ENCODE data around the gene ZNHIT6. TPM values are rescaled to one million over a fixed set of nuclear protein-coding genes. Genes with fewer than 3 reads are reported as not detected.
"Not testable (repeated sequence)": the region's sequence is repeated elsewhere in the genome, so short reads cannot be mapped to it uniquely, and the experiment has no call there.

ZNHIT6 gene
- 10 to 100 TPM; 19.8 to 19.9 TPM for total RNA-seq

- intact Hi-C loops (cut with micrococcal nuclease), result loop anchor here (1.0 to 10.0 kb wide), 11 partner anchors 131 to 1403 kb away; partner anchors contain the start of genes BCL10, C1orf52, HS2ST1 and SAMD13
- Mint-ChIP-seq H3K27me3 (ENCODE audit: low read depth) (no peaks in the 10 kb centered on the region), H3K4me3 (no peak within 1 kb of the TSS), H3K4me1 (ENCODE audit: low read depth) (peaks cover 21% of the 10 kb centered on the region), H3K36me3 (ENCODE audit: low read depth) (peaks cover 22% of the 10 kb centered on the region), H3K27ac (no peak within 1 kb of the TSS), H3K9me3 (no peaks in the 10 kb centered on the region)
- CTCF ChIA-PET, result interaction anchor here (0.6 to 1.3 kb wide), 4 partner anchors 9 to 765 kb away, joined by 3 to 7 read pairs (median 4); no protein-coding TSS in a partner anchor
- peak; percentile 93 for DNase-seq
Measured at GRCh38 chr1:85707990-85708828, at the start of gene ZNHIT6. TSS of gene ZNHIT6 (minus strand) at chr1:85708433. CDS start at chr1:85708284, 149 bp downstream.

DNA sequence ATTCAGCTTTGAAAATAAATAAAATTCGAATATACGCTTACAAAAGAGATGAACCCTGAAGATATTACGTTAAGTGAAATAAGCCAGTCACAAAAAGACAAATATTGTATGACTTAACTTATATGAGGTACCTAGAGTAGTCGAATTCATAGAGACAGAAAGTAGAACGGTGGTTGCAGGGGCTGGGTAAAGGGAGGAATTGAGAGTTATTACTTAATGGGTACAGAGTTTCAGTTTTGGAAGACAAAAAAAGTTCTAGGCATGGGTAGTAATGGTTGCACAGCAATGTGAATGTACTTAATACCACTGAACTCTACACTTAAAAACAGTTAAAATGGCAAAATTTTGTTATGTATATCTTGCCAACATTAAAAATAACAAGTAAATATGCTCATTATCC is 48.6 kb upstream of the ZNHIT6 start:
- no peak for DNase-seq
- peaks cover 4% of the 10 kb centered on the region for H3K9me3 Mint-ChIP-seq
- no peaks in the 10 kb centered on the region for H3K36me3 Mint-ChIP-seq (ENCODE audit: low read depth)
- no peaks in the 10 kb centered on the region for H3K4me1 Mint-ChIP-seq (ENCODE audit: low read depth)
- no peak overlapping the region for H3K4me3 Mint-ChIP-seq
- intact Hi-C loops (cut with micrococcal nuclease), result no loop called here
- H3K27ac Mint-ChIP-seq, result no peak overlapping the region
- CTCF ChIA-PET, result interaction anchor here (0.6 kb wide), 1 partner anchor 462 kb away, joined by 3 read pairs; no protein-coding TSS in a partner anchor
- no peaks in the 10 kb centered on the region for H3K27me3 Mint-ChIP-seq (ENCODE audit: low read depth)

DNA sequence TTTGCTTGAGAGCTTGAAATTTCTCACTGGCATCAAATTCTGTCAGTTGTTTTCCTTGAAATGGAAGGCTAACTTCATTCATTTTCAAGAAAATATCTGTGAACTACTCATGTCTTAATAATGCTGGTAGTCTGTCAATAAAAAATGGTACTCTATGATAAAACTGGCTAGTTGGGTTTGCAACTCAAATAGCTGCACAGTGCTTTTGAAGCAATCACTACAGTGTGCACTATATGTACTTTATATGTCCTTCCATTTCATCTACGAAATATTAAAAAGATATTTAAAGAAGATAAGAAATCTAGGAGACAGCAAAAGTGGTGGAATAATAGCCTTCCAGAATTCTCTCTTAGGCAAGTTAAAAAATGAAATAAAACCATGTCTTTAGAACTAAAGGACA is 39.9 kb upstream of the ZNHIT6 start:
- no peaks in the 10 kb centered on the region for H3K4me1 Mint-ChIP-seq (ENCODE audit: low read depth)
- DNase-seq, result no peak
- peaks cover 2% of the 10 kb centered on the region for H3K9me3 Mint-ChIP-seq
- H3K4me3 Mint-ChIP-seq, result no peak overlapping the region
- peaks cover 7% of the 10 kb centered on the region for H3K27me3 Mint-ChIP-seq (ENCODE audit: low read depth)
- H3K27ac Mint-ChIP-seq, result no peak overlapping the region
- CTCF ChIA-PET, result no interaction called here
- intact Hi-C loops (cut with micrococcal nuclease), result no loop called here
- no peaks in the 10 kb centered on the region for H3K36me3 Mint-ChIP-seq (ENCODE audit: low read depth)

DNA sequence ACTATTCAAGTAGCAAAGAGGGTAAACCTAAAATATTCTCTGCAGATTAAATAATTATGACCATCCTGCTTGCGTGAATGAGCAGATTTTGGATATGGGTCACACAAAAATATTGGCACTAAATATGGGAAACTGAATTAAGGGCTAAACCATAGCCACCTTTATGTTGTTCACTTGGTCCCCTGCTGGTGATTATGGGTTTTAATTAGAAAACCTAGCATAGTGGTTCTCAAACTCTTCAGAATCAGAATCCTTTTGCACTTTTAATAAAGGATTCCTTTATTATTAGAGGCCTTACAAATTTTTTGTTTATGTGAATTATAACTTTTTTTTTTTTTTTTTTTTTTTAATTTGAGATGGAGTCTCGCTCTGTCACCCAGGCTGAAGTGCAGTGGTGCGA is 38.5 kb upstream of the ZNHIT6 start:
- CTCF ChIA-PET, result interaction anchor here (0.6 kb wide), 1 partner anchor 139 kb away, joined by 4 read pairs; no protein-coding TSS in a partner anchor
- Mint-ChIP-seq H3K9me3 (peaks cover 2% of the 10 kb centered on the region), H3K4me3 (no peak overlapping the region), H3K27ac (no peak overlapping the region), H3K36me3 (ENCODE audit: low read depth) (no peaks in the 10 kb centered on the region), H3K4me1 (ENCODE audit: low read depth) (no peaks in the 10 kb centered on the region), H3K27me3 (ENCODE audit: low read depth) (peaks cover 14% of the 10 kb centered on the region)
- intact Hi-C loops (cut with micrococcal nuclease), result no loop called here
- DNase-seq, result no peak

DNA sequence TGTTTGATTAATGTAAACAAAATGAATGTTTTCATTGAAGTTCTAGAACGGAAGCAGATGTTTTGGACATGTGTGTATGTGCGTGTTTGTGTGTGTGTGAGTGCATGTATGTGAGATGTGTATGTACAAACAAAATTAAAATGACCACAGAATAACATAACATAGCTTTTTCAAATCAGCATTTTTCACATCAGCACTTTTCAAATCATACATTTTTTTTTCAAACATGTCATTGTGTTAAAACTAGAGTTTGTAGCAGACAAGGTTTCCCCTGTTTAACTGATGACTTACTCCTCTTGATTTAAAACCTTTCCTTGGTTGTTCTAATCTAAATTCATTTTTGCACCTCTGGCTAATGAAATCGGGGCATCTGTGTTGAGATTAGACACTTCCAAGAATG is 35.6 kb upstream of the ZNHIT6 start:
- H3K9me3 Mint-ChIP-seq, result peaks cover 2% of the 10 kb centered on the region
- H3K4me3 Mint-ChIP-seq, result no peak overlapping the region
- no peaks in the 10 kb centered on the region for H3K36me3 Mint-ChIP-seq (ENCODE audit: low read depth)
- no peak overlapping the region for H3K27ac Mint-ChIP-seq
- DNase-seq, result no peak
- no peaks in the 10 kb centered on the region for H3K4me1 Mint-ChIP-seq (ENCODE audit: low read depth)
- H3K27me3 Mint-ChIP-seq (ENCODE audit: low read depth), result peaks cover 24% of the 10 kb centered on the region
- CTCF ChIA-PET, result no interaction called here
- intact Hi-C loops (cut with micrococcal nuclease), result no loop called here

DNA sequence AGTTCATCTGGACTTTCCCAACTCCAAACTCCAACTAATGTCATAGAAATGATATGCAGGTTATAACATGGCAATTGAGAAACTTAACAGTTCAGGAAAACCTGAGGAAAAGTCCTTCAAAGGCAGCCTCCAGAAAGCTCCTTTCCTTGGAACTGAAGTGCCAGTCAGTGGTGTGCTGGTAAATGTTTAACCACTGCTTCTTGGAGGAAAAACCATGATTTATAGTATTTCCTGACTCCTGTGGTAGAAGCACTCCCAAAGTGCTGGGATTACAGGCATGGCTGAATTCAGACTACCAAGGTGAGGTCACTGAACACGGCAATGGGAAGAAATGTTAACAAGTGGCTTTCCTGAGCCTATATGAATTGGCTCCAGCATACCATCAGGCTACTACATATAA is 26.7 kb upstream of the ZNHIT6 start:
- Mint-ChIP-seq H3K4me1 (ENCODE audit: low read depth) (no peaks in the 10 kb centered on the region), H3K27ac (no peak overlapping the region), H3K27me3 (ENCODE audit: low read depth) (peaks cover 10% of the 10 kb centered on the region), H3K9me3 (no peaks in the 10 kb centered on the region), H3K36me3 (ENCODE audit: low read depth) (no peaks in the 10 kb centered on the region), H3K4me3 (no peak overlapping the region)
- CTCF ChIA-PET, result no interaction called here
- DNase-seq, result no peak
- intact Hi-C loops (cut with micrococcal nuclease), result no loop called here

DNA sequence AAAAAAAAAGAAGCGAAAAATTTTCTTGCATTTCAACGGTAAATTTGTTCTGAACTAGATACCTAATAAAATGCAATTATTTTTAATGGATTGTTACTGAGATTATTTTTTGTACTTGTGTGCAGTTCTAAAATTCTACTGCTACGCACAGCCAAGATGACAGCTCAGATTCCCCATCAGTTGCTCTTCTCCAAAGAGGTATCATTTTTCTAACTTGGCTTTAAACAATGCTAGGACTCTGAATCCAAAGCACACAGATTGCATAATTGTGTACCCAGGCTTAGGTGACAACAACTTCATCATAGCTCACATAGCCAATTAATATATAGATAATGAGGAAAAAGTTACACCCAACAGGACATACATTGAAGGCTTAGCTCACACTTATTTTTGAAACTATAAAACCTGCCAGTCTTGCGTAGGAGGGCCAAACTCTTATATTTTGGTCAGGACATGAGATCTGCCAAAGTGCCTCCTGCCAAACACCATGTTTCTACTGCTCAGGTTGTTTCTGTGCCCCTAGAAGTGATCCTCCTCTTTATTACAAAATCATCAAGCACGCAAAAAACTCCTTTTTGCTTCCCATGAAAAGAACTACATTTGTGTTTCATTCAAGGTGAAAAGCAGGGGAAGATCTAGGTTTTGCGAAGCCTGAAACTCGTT is 10.6 kb upstream of the ZNHIT6 start:
- CTCF ChIA-PET, result interaction anchor here (1.0 kb wide), 1 partner anchor 446 kb away, joined by 4 read pairs; no protein-coding TSS in a partner anchor
- Mint-ChIP-seq H3K27me3 (ENCODE audit: low read depth) (peaks cover 4% of the 10 kb centered on the region), H3K4me3 (no peak overlapping the region), H3K9me3 (peaks cover 13% of the 10 kb centered on the region), H3K36me3 (ENCODE audit: low read depth) (peaks cover 5% of the 10 kb centered on the region), H3K4me1 (ENCODE audit: low read depth) (no peaks in the 10 kb centered on the region), H3K27ac (no peak overlapping the region)
- DNase-seq, result no peak
- intact Hi-C loops (cut with micrococcal nuclease), result no loop called here

DNA sequence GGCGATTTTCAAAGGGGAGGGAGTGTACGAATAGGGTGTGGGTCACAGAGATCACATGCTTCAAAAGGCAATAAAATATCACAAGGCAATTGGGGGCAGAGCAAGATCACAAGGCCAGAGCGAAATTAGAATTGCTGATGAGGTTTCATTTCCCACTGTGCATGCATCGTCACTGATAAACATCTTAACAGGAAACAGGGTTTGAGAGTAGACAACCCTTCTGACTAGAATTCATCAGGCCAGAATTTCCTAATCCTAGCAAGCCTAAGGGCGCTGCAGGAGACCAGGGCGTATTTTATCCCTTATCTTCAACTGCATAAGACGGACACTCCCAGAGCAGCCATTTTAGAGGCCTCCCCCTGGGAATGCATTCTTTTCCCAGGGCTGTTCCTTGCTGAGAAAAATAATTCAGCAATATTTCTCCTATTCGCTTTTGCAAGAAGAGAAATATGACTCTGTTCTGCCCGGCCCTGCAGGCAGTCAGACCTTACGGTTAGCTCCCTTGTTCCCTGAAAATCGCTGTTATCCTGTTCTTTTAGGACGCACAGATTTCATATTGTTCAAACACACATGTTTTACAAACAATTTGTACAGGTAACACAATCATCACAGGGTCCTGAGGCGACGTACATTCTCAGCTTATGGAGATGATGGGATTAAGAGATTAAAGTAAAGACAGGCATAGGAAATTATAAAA is 6.3 kb upstream of the ZNHIT6 start:
- H3K4me3 Mint-ChIP-seq; H3K4me1 Mint-ChIP-seq (ENCODE audit: low read depth); CTCF ChIA-PET; H3K27me3 Mint-ChIP-seq (ENCODE audit: low read depth); DNase-seq; H3K27ac Mint-ChIP-seq; intact Hi-C loops (cut with micrococcal nuclease); H3K36me3 Mint-ChIP-seq (ENCODE audit: low read depth); H3K9me3 Mint-ChIP-seq: not testable (repeated sequence)

GRCh38 chr1:85708829-85709227 is 595 bp upstream of the ZNHIT6 start:
- H3K4me1 Mint-ChIP-seq (ENCODE audit: low read depth), result peaks cover 17% of the 10 kb centered on the region
- CTCF ChIA-PET, result interaction anchor here (1.0 to 1.3 kb wide), 3 partner anchors 10 to 16 kb away, joined by 3 to 7 read pairs (median 5); no protein-coding TSS in a partner anchor
- peaks cover 17% of the 10 kb centered on the region for H3K36me3 Mint-ChIP-seq (ENCODE audit: low read depth)
- intact Hi-C loops (cut with micrococcal nuclease), result loop anchor here (1.0 to 10.0 kb wide), 11 partner anchors 132 to 1404 kb away; partner anchors contain the start of genes BCL10, C1orf52, HS2ST1 and SAMD13
- no peak overlapping the region for H3K27ac Mint-ChIP-seq
- no peaks in the 10 kb centered on the region for H3K9me3 Mint-ChIP-seq
- no peaks in the 10 kb centered on the region for H3K27me3 Mint-ChIP-seq (ENCODE audit: low read depth)
- H3K4me3 Mint-ChIP-seq, result no peak overlapping the region
- DNase-seq, result no peak

DNA sequence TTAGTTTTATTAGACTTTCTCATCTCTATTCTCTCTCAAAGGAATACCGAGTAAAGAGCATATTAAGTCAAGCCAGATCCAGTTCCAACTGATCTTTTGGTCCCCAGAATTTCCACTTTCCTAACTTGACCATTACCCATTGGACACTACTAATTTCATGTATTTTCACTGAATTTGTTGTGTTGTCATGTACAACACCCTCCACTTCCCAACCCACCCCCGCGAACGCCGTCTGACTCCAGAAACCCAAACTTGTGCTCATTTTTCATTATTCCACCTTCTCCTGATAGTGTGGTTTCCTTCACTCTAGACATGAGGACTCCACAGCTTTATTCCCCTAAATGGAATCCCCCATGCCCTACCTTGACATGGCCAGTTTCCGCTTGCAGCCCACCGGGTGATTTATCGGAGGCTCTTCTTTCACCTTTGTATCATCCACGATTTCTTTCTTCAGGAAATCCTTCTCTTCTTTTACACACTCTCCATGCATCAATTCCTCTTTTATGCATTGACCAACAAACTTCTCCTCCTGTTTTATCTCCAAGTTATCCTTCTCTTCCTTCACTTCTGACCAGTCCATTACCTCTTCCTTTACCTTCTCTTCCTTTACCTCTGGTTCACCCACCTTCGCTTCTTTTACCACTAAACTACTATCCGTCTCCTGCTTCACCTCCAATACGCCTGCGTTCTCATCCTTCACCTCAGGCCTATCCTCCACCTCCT is 805 bp downstream of the ZNHIT6 start:
- intact Hi-C loops (cut with micrococcal nuclease), result loop anchor here (5.0 to 10.0 kb wide), 4 partner anchors 310 to 1403 kb away; partner anchors contain the start of gene SAMD13
- no peaks in the 10 kb centered on the region for H3K27me3 Mint-ChIP-seq (ENCODE audit: low read depth)
- H3K9me3 Mint-ChIP-seq, result no peaks in the 10 kb centered on the region
- peaks cover 24% of the 10 kb centered on the region for H3K4me1 Mint-ChIP-seq (ENCODE audit: low read depth)
- no peak overlapping the region for H3K4me3 Mint-ChIP-seq
- DNase-seq, result peak; percentile 5
- peaks cover 25% of the 10 kb centered on the region for H3K36me3 Mint-ChIP-seq (ENCODE audit: low read depth)
- H3K27ac Mint-ChIP-seq, result no peak overlapping the region
- CTCF ChIA-PET, result no interaction called here

DNA sequence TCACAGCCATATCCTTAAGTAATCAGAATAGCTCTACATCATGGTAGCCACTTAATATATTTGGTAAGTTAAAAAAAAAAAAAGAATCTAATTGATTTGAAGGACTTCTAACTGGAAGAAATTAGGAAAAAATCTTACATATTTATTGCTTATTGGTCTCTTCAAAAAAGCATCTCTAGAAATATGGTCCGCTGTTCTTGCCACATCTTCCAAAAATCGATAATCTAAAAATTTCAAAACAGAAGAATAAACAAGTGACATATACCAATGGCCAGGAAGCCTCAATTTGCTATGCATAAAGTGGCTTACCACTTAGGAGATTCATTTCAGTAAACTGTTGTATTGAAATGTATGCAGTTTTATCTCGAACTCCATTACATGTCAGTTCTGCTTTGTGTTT is 2.3 kb downstream of the ZNHIT6 start:
- Mint-ChIP-seq H3K4me3 (no peak overlapping the region), H3K4me1 (ENCODE audit: low read depth) (peaks cover 24% of the 10 kb centered on the region), H3K27ac (no peak overlapping the region), H3K36me3 (ENCODE audit: low read depth) (peaks cover 32% of the 10 kb centered on the region), H3K9me3 (no peaks in the 10 kb centered on the region), H3K27me3 (ENCODE audit: low read depth) (no peaks in the 10 kb centered on the region)
- no peak for DNase-seq
- CTCF ChIA-PET, result interaction anchor here (1.6 kb wide), 1 partner anchor 10 kb away, joined by 4 read pairs; no protein-coding TSS in a partner anchor
- intact Hi-C loops (cut with micrococcal nuclease), result loop anchor here (5.0 to 10.0 kb wide), 4 partner anchors 311 to 1401 kb away; partner anchors contain the start of gene SAMD13

Data from activated naive CD4-positive, alpha-beta T cell treated with anti-CD3 and anti-CD28 coated beads for 36 hours (primary cell).